Sigmoid colon (tissue), 3 donors: Measurements from ENCODE around the gene RAB3GAP2.

Experiments used
- CTCF ChIP-seq, 4 experiments: fragments of 450-650 bp in 3 of 4; fragments of 200-600 bp in 1 of 4; IDR thresholded peaks; one replicate each; pipeline ENCODE4 v1.5.1; 2016 to 2019; ENCODE audit warnings: antibody characterized with exemption in 4 of 4, mild to moderate bottlenecking in 3 of 4, moderate library complexity in 2 of 4
- POLR2A ChIP-seq, 2 donors: fragments of 450-650 bp; IDR thresholded peaks; one replicate each; pipeline ENCODE4 v1.6.1; 2016; ENCODE audit warnings: antibody characterized with exemption in 2 of 2, mild to moderate bottlenecking in 2 of 2, moderate library complexity in 2 of 2

DNA sequence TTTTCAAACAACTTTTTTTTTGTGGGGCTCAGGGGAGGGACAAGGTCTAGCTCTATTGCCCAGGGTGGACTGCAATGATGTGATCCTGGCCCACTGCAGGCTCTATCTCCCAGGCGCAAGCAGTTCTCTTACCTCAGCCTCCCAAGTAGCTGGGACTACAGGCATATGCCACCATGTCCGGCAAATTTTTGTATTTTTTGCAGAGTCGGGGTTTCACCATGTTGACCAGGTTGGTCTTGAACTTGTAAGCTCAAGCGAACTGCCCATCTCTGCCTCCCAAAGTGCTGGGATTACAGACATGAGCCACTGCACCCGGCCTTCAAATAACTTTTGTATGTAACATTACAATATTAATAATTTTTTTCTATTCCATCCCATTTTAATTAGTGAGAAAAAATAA lies 33.0 kb downstream of the RAB3GAP2 start:
- TF ChIP-seq POLR2A (IDR thresholded peaks at IDR 0.05): no peak
- TF ChIP-seq CTCF (IDR thresholded peaks at IDR 0.05): no peak
